Measurements from ENCODE around the gene PRKCSH. TPM values are rescaled to one million over a fixed set of nuclear protein-coding genes. Genes with fewer than 3 reads are reported as not detected.

PRKCSH gene
- total RNA-seq, 4 donors from 2014 or later, result 142 to 198 (median 178) TPM

- Histone ChIP-seq H3K36me3 (peaks cover 6 to 16% of the 10 kb centered on the region in 2 donors), H3K27me3 (no peaks in the 10 kb centered on the region), H3K4me1 (no peaks in the 10 kb centered on the region), H3K27ac (no peak overlapping the region), H3K9me3 (no peaks in the 10 kb centered on the region), H3K4me3 (replicated peaks in 1 of 3) (no peak overlapping the region)
- intact Hi-C loops (cut with DNase I), result no loop called here
- WGBS, 2 donors, result 92 to 96% methylated on average over 7 of the region's 7 CpGs
- TF ChIP-seq CTCF (IDR thresholded peaks at IDR 0.05) (no peak), POLR2A (IDR thresholded peaks at IDR 0.05) (no peak)
- DNase-seq, result no peak
Measured at GRCh38 chr19:11489378-11489777, 53.9 kb downstream of the PRKCSH start.

DNA sequence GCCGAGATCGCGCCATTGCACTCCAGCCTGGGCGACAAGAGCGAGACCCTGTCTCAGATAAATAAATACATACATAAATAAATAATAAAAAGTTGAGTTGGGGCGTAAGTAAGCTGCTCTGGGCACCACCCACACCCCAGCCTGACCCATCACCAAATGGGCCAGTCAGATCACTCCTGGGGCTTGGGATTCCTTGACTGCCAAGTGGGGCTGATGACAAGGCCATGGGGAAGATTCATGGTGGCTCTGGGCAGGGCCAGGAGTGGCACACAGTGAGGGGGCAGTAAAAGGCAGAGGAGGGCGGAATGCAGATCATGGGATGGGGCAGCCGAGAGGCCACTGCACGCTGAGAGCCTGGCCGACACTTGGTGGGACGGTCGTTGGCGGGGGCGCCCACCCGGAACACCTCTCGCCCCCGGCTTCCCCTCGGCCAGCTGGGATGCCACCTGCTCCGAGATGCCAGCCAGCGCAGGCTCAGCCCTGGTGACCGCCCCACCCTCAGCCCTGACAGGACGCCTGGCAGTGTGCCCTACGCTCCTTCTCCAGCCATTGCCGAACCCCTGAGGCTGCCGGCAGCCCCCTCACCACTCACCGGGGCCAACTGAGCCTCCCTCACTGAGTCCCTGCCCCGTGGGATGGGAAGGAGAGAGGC lies 59.3 kb downstream of the PRKCSH start:
- peaks cover 19 to 23% of the 10 kb centered on the region in 2 donors for H3K36me3 ChIP-seq

GRCh38 chr19:11495481-11495880 lies 60.0 kb downstream of the PRKCSH start:
- Histone ChIP-seq H3K4me1 (no peaks in the 10 kb centered on the region), H3K27ac (no peak overlapping the region), H3K27me3 (no peaks in the 10 kb centered on the region), H3K9me3 (no peaks in the 10 kb centered on the region), H3K36me3 (peaks cover 19 to 23% of the 10 kb centered on the region in 2 donors), H3K4me3 (replicated peaks in 1 of 3) (no peak overlapping the region)
- WGBS, 2 donors, result 90 to 93% methylated on average over 7 to 10 of the region's 10 CpGs
- TF ChIP-seq CTCF (IDR thresholded peaks at IDR 0.05) (no peak), POLR2A (IDR thresholded peaks at IDR 0.05) (no peak)
- intact Hi-C loops (cut with DNase I), result loop anchor here (10.0 kb wide), 1 partner anchor 89 kb away; no protein-coding TSS in a partner anchor
- no peak for DNase-seq

More for the DNA sequence above, 59.3 kb downstream of the PRKCSH start:
- H3K9me3 ChIP-seq, result no peaks in the 10 kb centered on the region
- no peak overlapping the region for H3K27ac ChIP-seq
- 91% methylated on average over 25 to 27 of the region's 27 CpGs for WGBS, 2 donors
- no peak for DNase-seq
- TF ChIP-seq CTCF (IDR thresholded peaks at IDR 0.05) (no peak), POLR2A (IDR thresholded peaks at IDR 0.05) (no peak)
- intact Hi-C loops (cut with DNase I), result loop anchor here (10.0 kb wide), 1 partner anchor 90 kb away; no protein-coding TSS in a partner anchor
- no peaks in the 10 kb centered on the region for H3K27me3 ChIP-seq
- H3K4me1 ChIP-seq, result no peaks in the 10 kb centered on the region
- no peak overlapping the region for H3K4me3 ChIP-seq (replicated peaks in 1 of 3)

GRCh38 chr19:11495885-11496284 lies 60.5 kb downstream of the PRKCSH start:
- Histone ChIP-seq H3K27me3 (no peaks in the 10 kb centered on the region), H3K4me1 (no peaks in the 10 kb centered on the region), H3K9me3 (no peaks in the 10 kb centered on the region), H3K36me3 (peaks cover 19 to 23% of the 10 kb centered on the region in 2 donors), H3K27ac (no peak overlapping the region), H3K4me3 (replicated peaks in 1 of 3) (no peak overlapping the region)
- 96% methylated on average over 11 of the region's 22 CpGs; no CpG with 5 or more reads in 1 of the 2 donors for WGBS, 2 donors
- DNase-seq, result no peak
- TF ChIP-seq CTCF (IDR thresholded peaks at IDR 0.05), result no peak
- no peak for TF ChIP-seq POLR2A (IDR thresholded peaks at IDR 0.05)
- intact Hi-C loops (cut with DNase I), result loop anchor here (10.0 kb wide), 1 partner anchor 89 kb away; no protein-coding TSS in a partner anchor
